ENCODE measurements around the gene CXCL5.
"Not testable (repeated sequence)": the region's sequence is repeated elsewhere in the genome, so short reads cannot be mapped to it uniquely, and the experiment has no call there.

The CXCL5 gene

GRCh38 chr4:74000301-74000700, 1.8 kb upstream of the CXCL5 start:
- H3K9me3 ChIP-seq (ENCODE audit: control insufficient read depth in 1 of 2, low read length in 2 of 2), result no peaks in the 10 kb centered on the region
- H3K36me3 ChIP-seq (ENCODE audit: control insufficient read depth in 1 of 2, insufficient read depth in 2 of 2, low read length in 2 of 2), result no peaks in the 10 kb centered on the region
- peaks cover 4 to 9% of the 10 kb centered on the region in 2 donors for H3K4me1 ChIP-seq (ENCODE audit: control insufficient read depth in 1 of 2, insufficient read depth in 2 of 2, low read length in 2 of 2)
- H3K4me3 ChIP-seq (ENCODE audit: low read depth in 1 of 2, low read length in 2 of 2), result no peak overlapping the region
- H3K27me3 ChIP-seq (ENCODE audit: control insufficient read depth in 1 of 2, insufficient read depth in 2 of 2, low read length in 2 of 2), result peaks cover 0 to 4% of the 10 kb centered on the region in 2 donors
- H3K27ac ChIP-seq (ENCODE audit: low read depth, low read length), result no peak overlapping the region
- no peak overlapping the region for H3K9ac ChIP-seq (ENCODE audit: low read depth in 1 of 2, low read length in 2 of 2)

DNA sequence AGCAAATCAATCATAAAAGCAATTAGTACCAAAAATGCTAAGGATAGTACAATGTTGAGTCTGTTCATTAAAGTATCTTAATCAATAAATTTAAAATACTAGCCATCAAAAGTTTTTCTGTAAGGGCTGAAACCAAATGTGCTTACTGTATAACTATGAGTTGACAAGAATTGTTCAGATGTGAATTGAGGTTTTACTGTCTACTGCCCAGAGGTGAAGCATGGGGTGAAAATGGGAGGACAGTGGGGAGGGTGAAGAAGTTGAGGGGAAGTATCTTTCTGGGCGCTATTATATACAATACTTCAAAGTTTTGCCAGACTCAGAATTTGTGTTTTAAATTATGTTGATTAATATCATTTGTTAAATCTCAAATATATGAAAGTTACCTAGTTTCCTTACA, 6.4 kb downstream of the CXCL5 start:
- H3K27me3 ChIP-seq (ENCODE audit: control insufficient read depth in 1 of 2, insufficient read depth in 2 of 2, low read length in 2 of 2), result no peaks in the 10 kb centered on the region
- H3K4me3 ChIP-seq (ENCODE audit: low read depth in 1 of 2, low read length in 2 of 2), result no peak overlapping the region
- H3K36me3 ChIP-seq (ENCODE audit: control insufficient read depth in 1 of 2, insufficient read depth in 2 of 2, low read length in 2 of 2), result no peaks in the 10 kb centered on the region
- no peak overlapping the region for H3K9ac ChIP-seq (ENCODE audit: low read depth in 1 of 2, low read length in 2 of 2)
- H3K4me1 ChIP-seq (ENCODE audit: control insufficient read depth in 1 of 2, insufficient read depth in 2 of 2, low read length in 2 of 2), result no peaks in the 10 kb centered on the region
- H3K9me3 ChIP-seq (ENCODE audit: control insufficient read depth in 1 of 2, low read length in 2 of 2), result no peaks in the 10 kb centered on the region
- no peak overlapping the region for H3K27ac ChIP-seq (ENCODE audit: low read depth, low read length)

DNA sequence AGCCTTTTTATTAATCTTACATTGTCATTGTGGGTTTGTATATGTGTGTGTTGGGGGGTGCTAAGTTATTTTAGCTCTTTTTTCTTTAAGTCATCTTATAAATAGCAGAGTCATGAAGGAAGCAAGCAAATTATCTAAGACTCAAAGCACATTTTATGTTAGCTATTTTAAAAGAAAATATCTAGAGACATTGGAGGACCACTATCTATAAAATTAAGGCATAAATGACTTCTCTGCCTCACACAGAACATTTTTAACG, 6.8 kb downstream of the CXCL5 start:
- Histone ChIP-seq H3K4me1 (ENCODE audit: control insufficient read depth in 1 of 2, insufficient read depth in 2 of 2, low read length in 2 of 2) (no peaks in the 10 kb centered on the region), H3K9me3 (ENCODE audit: control insufficient read depth in 1 of 2, low read length in 2 of 2) (no peaks in the 10 kb centered on the region), H3K27ac (ENCODE audit: low read depth, low read length) (no peak overlapping the region), H3K27me3 (ENCODE audit: control insufficient read depth in 1 of 2, insufficient read depth in 2 of 2, low read length in 2 of 2) (no peaks in the 10 kb centered on the region), H3K4me3 (ENCODE audit: low read depth in 1 of 2, low read length in 2 of 2) (no peak overlapping the region), H3K9ac (ENCODE audit: low read depth in 1 of 2, low read length in 2 of 2) (no peak overlapping the region), H3K36me3 (ENCODE audit: control insufficient read depth in 1 of 2, insufficient read depth in 2 of 2, low read length in 2 of 2) (no peaks in the 10 kb centered on the region)

GRCh38 chr4:73990988-73991741, 7.3 kb downstream of the CXCL5 start:
- Histone ChIP-seq H3K4me1 (ENCODE audit: control insufficient read depth in 1 of 2, insufficient read depth in 2 of 2, low read length in 2 of 2) (no peaks in the 10 kb centered on the region), H3K9me3 (ENCODE audit: control insufficient read depth in 1 of 2, low read length in 2 of 2) (no peaks in the 10 kb centered on the region), H3K27ac (ENCODE audit: low read depth, low read length) (no peak overlapping the region), H3K9ac (ENCODE audit: low read depth in 1 of 2, low read length in 2 of 2) (no peak overlapping the region), H3K27me3 (ENCODE audit: control insufficient read depth in 1 of 2, insufficient read depth in 2 of 2, low read length in 2 of 2) (no peaks in the 10 kb centered on the region), H3K36me3 (ENCODE audit: control insufficient read depth in 1 of 2, insufficient read depth in 2 of 2, low read length in 2 of 2) (no peaks in the 10 kb centered on the region), H3K4me3 (ENCODE audit: low read depth in 1 of 2, low read length in 2 of 2) (no peak overlapping the region)

DNA sequence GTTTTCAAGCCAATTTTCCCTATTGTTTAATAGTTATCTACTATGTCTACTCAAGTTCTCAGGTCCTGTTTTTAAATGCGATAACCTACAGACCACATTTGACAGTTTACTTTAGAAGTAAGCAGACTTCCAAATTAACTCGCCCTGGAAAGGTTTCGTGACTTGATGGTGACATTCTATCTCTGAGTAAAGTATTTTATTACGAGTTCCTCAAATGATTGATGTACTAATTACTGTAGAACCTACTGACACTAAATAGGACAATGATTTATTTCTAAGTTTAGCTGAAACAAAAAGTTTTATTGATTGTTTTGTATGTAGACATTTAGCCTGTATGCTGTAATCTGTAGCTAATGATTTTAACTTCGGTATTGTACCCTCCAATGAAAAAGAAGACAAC, 8.5 kb downstream of the CXCL5 start:
- Histone ChIP-seq H3K36me3 (ENCODE audit: control insufficient read depth in 1 of 2, insufficient read depth in 2 of 2, low read length in 2 of 2) (no peaks in the 10 kb centered on the region), H3K4me3 (ENCODE audit: low read depth in 1 of 2, low read length in 2 of 2) (no peak overlapping the region), H3K27ac (ENCODE audit: low read depth, low read length) (no peak overlapping the region), H3K9me3 (ENCODE audit: control insufficient read depth in 1 of 2, low read length in 2 of 2) (no peaks in the 10 kb centered on the region), H3K27me3 (ENCODE audit: control insufficient read depth in 1 of 2, insufficient read depth in 2 of 2, low read length in 2 of 2) (no peaks in the 10 kb centered on the region), H3K9ac (ENCODE audit: low read depth in 1 of 2, low read length in 2 of 2) (no peak overlapping the region), H3K4me1 (ENCODE audit: control insufficient read depth in 1 of 2, insufficient read depth in 2 of 2, low read length in 2 of 2) (no peaks in the 10 kb centered on the region)

- Histone ChIP-seq H3K4me3 (ENCODE audit: low read depth in 1 of 2, low read length in 2 of 2) (no peak overlapping the region), H3K27me3 (ENCODE audit: control insufficient read depth in 1 of 2, insufficient read depth in 2 of 2, low read length in 2 of 2) (no peaks in the 10 kb centered on the region), H3K27ac (ENCODE audit: low read depth, low read length) (no peak overlapping the region), H3K9ac (ENCODE audit: low read depth in 1 of 2, low read length in 2 of 2) (no peak overlapping the region), H3K9me3 (ENCODE audit: control insufficient read depth in 1 of 2, low read length in 2 of 2) (no peaks in the 10 kb centered on the region), H3K4me1 (ENCODE audit: control insufficient read depth in 1 of 2, insufficient read depth in 2 of 2, low read length in 2 of 2) (no peaks in the 10 kb centered on the region), H3K36me3 (ENCODE audit: control insufficient read depth in 1 of 2, insufficient read depth in 2 of 2, low read length in 2 of 2) (no peaks in the 10 kb centered on the region)
Measured at GRCh38 chr4:73989031-73989430, 9.4 kb downstream of the CXCL5 start.

DNA sequence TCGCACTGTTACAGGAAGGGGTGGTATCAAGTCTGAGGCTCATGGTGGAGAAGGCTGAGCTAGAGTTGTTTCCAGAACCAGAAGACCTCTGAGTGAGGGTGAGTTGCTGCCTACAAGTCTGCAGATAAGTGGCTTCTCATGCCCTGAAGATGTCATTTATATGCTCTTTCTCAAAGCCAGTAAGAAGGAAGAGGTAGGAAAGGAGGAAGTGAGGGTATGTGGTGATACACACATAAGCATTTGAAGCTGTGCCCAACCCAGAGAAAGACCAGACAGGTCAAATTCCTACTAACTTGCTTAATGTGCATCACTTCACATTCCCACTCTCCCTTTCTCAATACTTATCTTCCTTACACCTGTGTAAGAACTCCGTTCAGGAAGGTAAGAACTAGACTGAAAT, 10.4 kb downstream of the CXCL5 start, which contains the start of gene PPBP:
PPBP (minus strand) TSS at position 130 of the 400 bp plus-strand sequence; CDS start at position 43, 87 bp downstream.
- Histone ChIP-seq H3K9me3 (ENCODE audit: control insufficient read depth in 1 of 2, low read length in 2 of 2) (no peaks in the 10 kb centered on the region), H3K9ac (ENCODE audit: low read depth in 1 of 2, low read length in 2 of 2) (no peak within 1 kb of the TSS), H3K27me3 (ENCODE audit: control insufficient read depth in 1 of 2, insufficient read depth in 2 of 2, low read length in 2 of 2) (no peaks in the 10 kb centered on the region), H3K4me1 (ENCODE audit: control insufficient read depth in 1 of 2, insufficient read depth in 2 of 2, low read length in 2 of 2) (no peaks in the 10 kb centered on the region), H3K4me3 (ENCODE audit: low read depth in 1 of 2, low read length in 2 of 2) (no peak within 1 kb of the TSS), H3K27ac (ENCODE audit: low read depth, low read length) (no peak within 1 kb of the TSS), H3K36me3 (ENCODE audit: control insufficient read depth in 1 of 2, insufficient read depth in 2 of 2, low read length in 2 of 2) (no peaks in the 10 kb centered on the region)

GRCh38 chr4:73985528-73985852, 13.0 kb downstream of the CXCL5 start:
- Histone ChIP-seq H3K4me1 (ENCODE audit: control insufficient read depth in 1 of 2, insufficient read depth in 2 of 2, low read length in 2 of 2) (no peaks in the 10 kb centered on the region), H3K36me3 (ENCODE audit: control insufficient read depth in 1 of 2, insufficient read depth in 2 of 2, low read length in 2 of 2) (no peaks in the 10 kb centered on the region), H3K9ac (ENCODE audit: low read depth in 1 of 2, low read length in 2 of 2) (no peak overlapping the region), H3K27me3 (ENCODE audit: control insufficient read depth in 1 of 2, insufficient read depth in 2 of 2, low read length in 2 of 2) (no peaks in the 10 kb centered on the region), H3K9me3 (ENCODE audit: control insufficient read depth in 1 of 2, low read length in 2 of 2) (no peaks in the 10 kb centered on the region), H3K4me3 (ENCODE audit: low read depth in 1 of 2, low read length in 2 of 2) (no peak overlapping the region), H3K27ac (ENCODE audit: low read depth, low read length) (no peak overlapping the region)

- Histone ChIP-seq H3K27me3 (ENCODE audit: control insufficient read depth in 1 of 2, insufficient read depth in 2 of 2, low read length in 2 of 2) (no peaks in the 10 kb centered on the region), H3K4me3 (ENCODE audit: low read depth in 1 of 2, low read length in 2 of 2) (no peak overlapping the region), H3K9ac (ENCODE audit: low read depth in 1 of 2, low read length in 2 of 2) (no peak overlapping the region), H3K36me3 (ENCODE audit: control insufficient read depth in 1 of 2, insufficient read depth in 2 of 2, low read length in 2 of 2) (no peaks in the 10 kb centered on the region), H3K9me3 (ENCODE audit: control insufficient read depth in 1 of 2, low read length in 2 of 2) (no peaks in the 10 kb centered on the region), H3K4me1 (ENCODE audit: control insufficient read depth in 1 of 2, insufficient read depth in 2 of 2, low read length in 2 of 2) (no peaks in the 10 kb centered on the region), H3K27ac (ENCODE audit: low read depth, low read length) (no peak overlapping the region)
Measured at GRCh38 chr4:73984736-73985527, 13.5 kb downstream of the CXCL5 start.

DNA sequence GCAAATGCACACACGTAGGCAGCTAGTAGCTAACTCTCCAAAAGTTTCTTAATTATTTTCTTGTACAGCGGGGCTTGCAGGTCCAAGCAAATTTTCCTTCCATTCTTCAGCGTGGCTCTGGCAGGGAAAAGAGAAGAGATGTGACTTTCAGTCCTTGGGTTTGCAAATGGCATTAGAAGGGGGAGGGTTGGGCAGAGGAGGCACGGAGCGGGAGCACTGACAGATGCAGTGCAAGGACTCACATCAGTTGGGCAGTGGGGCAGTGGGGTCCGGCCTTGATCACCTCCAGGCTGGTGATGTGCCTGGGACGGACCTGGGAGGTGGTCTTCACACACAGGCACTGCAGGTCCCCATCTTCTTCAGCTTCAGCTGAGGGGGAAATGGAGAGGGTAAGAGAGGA, 17.3 kb downstream of the CXCL5 start:
- not testable (repeated sequence) for H3K9ac ChIP-seq (ENCODE audit: low read depth in 1 of 2, low read length in 2 of 2); H3K4me1 ChIP-seq (ENCODE audit: control insufficient read depth in 1 of 2, insufficient read depth in 2 of 2, low read length in 2 of 2); H3K4me3 ChIP-seq (ENCODE audit: low read depth in 1 of 2, low read length in 2 of 2); H3K36me3 ChIP-seq (ENCODE audit: control insufficient read depth in 1 of 2, insufficient read depth in 2 of 2, low read length in 2 of 2); H3K27ac ChIP-seq (ENCODE audit: low read depth, low read length); H3K27me3 ChIP-seq (ENCODE audit: control insufficient read depth in 1 of 2, insufficient read depth in 2 of 2, low read length in 2 of 2); H3K9me3 ChIP-seq (ENCODE audit: control insufficient read depth in 1 of 2, low read length in 2 of 2)
